HEK293T (cell line): ENCODE data around the gene CCDC17.

Experiments used
- CTBP1 ChIP-seq: fragments of 450-650 bp; IDR thresholded peaks from 2 replicates; pipeline ENCODE4 v1.6.1; 2016; ENCODE audit warnings: borderline replicate concordance
- ELF4 ChIP-seq: fragments of 450-650 bp; IDR thresholded peaks from 2 replicates; pipeline ENCODE4 v1.6.1; 2017; ENCODE audit warnings: antibody characterized with exemption
- FOXK2 ChIP-seq: fragments of 450-650 bp; IDR thresholded peaks from 2 replicates; pipeline ENCODE4 v1.6.1; 2016; ENCODE audit warnings: mild to moderate bottlenecking
- FOXM1 ChIP-seq: fragments of 450-650 bp; IDR thresholded peaks from 2 replicates; pipeline ENCODE4 v1.6.1; 2017; ENCODE audit warnings: mild to moderate bottlenecking, borderline replicate concordance
- HDGF ChIP-seq: fragments of 450-650 bp; IDR thresholded peaks from 2 replicates; pipeline ENCODE4 v1.6.1; 2017; ENCODE audit warnings: antibody characterized with exemption, borderline replicate concordance
- NFRKB ChIP-seq: fragments of 450-650 bp; IDR thresholded peaks from 2 replicates; pipeline ENCODE4 v1.6.1; 2016; ENCODE audit warnings: mild to moderate bottlenecking, moderate library complexity
- SP1 ChIP-seq: fragments of 450-650 bp; IDR thresholded peaks from 2 replicates; pipeline ENCODE4 v1.6.1; 2017
- SUZ12 ChIP-seq: fragments of 450-650 bp; IDR thresholded peaks from 2 replicates; pipeline ENCODE4 v1.6.1; 2016; ENCODE audit warnings: mild to moderate bottlenecking
- ZNF384 ChIP-seq: fragments of 450-650 bp; IDR thresholded peaks from 2 replicates; pipeline ENCODE4 v1.6.1; 2016
- TF ChIP-seq, protein P1 (sequence below): fragments of 450-650 bp; IDR thresholded peaks from 2 replicates; pipeline ENCODE4 v1.6.1; 2016

DNA sequence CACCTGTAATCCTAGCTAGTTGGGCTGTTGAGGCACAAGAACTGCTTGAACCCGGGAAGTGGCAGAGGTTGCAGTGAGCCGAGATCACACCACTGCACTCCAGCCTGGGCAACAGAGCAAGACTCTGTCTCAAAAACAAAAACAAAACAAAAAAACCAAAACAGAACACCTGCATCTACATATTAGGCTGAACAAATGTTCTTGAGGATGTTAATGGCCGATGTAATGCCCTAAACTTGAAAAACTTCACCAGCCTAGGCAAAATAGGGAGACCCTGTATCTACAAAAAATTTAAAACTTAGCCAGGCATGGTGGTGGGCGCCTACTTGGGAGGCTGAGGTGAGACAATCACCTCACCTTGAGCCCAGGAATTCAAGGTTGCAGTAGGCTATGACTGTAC, 44.7 kb upstream of the CCDC17 start:
- no peak for TF ChIP-seq ZNF384
- TF ChIP-seq, protein P1, sequence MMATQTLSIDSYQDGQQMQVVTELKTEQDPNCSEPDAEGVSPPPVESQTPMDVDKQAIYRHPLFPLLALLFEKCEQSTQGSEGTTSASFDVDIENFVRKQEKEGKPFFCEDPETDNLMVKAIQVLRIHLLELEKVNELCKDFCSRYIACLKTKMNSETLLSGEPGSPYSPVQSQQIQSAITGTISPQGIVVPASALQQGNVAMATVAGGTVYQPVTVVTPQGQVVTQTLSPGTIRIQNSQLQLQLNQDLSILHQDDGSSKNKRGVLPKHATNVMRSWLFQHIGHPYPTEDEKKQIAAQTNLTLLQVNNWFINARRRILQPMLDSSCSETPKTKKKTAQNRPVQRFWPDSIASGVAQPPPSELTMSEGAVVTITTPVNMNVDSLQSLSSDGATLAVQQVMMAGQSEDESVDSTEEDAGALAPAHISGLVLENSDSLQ: no peak
- no peak for TF ChIP-seq CTBP1
- no peak for TF ChIP-seq SUZ12
- TF ChIP-seq HDGF: no peak
- TF ChIP-seq NFRKB: no peak
- no peak for TF ChIP-seq SP1
- no peak for TF ChIP-seq FOXM1
- TF ChIP-seq FOXK2: no peak
- no peak for TF ChIP-seq ELF4
